H7 (cell line): ENCODE results near the gene LIN9. TPM values are rescaled to one million over a fixed set of nuclear protein-coding genes. Genes with fewer than 3 reads are reported as not detected.
A peak's percentile ranks its signal among the peaks of the same experiment; 100 is the strongest.

Experiments
- DNase-seq: peaks from one replicate; pipeline ENCODE4 v3.0.0; 2012
- H3K27me3 ChIP-seq: 2 replicates; pipeline ENCODE4 v1.6.0; 2011; ENCODE audit warnings: mild to moderate bottlenecking, low read length; ENCODE audit not compliant: control insufficient read depth, insufficient read depth
- H3K36me3 ChIP-seq: replicated peaks from 2 replicates; pipeline ENCODE4 v1.5.1; 2011; ENCODE audit warnings: low read length; ENCODE audit not compliant: control insufficient read depth, insufficient read depth
- H3K4me3 ChIP-seq: 2 replicates; pipeline ENCODE4 v1.5.1; 2011; ENCODE audit warnings: low read depth, mild to moderate bottlenecking, control low read depth, low read length, moderate library complexity; ENCODE audit not compliant: insufficient read depth
- total RNA-seq: library from RNA; depleted of rRNA; stranded (reverse); fragments of >200 nt; shearing (Covaris generic); gene quantifications from 2 replicates; pipeline ENCODE4 v1.2.3, GENCODE V29; 2014

LIN9 gene
- total RNA-seq, 1 experiment from 2014 or later, result 19.9 TPM

DNA sequence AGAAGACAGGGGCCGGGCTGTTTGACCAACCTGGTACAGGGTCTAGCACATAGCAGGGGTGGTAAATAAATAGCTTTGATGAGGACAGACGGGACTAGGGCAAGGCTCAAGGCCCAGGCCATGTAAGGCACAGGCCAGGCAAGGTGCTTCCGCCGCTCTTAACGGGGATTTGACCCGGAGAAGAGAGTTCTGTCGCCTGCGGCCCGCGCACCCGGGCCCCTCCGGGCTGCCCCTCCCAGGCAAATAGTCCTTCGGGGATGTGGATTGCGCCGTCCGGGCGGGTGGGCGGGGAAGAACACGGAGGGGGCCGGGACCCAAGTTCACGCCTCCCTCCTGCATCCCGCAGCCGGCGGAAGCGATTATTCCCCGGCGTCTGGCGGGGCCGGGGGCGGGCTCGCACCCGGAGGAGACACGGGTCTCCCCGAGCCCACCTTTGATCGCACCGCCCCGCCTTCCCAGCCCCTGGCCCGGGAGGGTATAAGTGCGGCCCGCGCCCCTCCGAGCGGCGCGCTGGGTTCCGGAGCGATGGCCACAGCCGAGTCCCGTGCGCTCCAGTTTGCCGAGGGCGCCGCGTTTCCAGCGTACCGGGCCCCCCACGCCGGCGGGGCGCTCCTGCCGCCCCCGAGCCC, 85.7 kb downstream of the LIN9 start, which contains the start of gene MIXL1:
MIXL1 (plus strand) TSS at position 508 of the 629 bp plus-strand sequence; CDS start at position 526, 18 bp downstream.
- H3K27me3 ChIP-seq, result peaks cover 5% of the 10 kb centered on the region
- peak; percentile 89 for DNase-seq
- H3K4me3 ChIP-seq, result peak within 1 kb of the TSS; percentile 88
- no peaks in the 10 kb centered on the region for H3K36me3 ChIP-seq

DNA sequence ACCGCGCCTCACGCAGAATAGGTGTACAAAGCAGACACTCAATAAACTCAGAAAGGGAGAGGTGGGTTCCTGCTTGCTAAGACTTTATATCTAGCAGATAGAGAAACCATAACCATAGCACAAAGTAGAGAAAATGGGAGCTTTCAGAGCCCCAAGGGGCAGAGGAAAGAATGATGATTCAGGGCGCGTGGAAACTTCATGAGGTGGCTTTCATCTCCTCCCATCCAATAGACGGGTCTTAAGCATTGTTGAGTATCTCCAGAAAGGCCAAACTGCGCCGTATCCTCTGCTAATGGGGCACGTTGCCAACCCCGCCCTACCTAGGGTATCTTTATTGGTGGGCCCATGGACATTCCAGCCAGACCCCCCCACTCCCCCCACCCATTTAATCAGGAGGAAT, 86.3 kb downstream of the LIN9 start:
- H3K4me3 ChIP-seq, result no peak overlapping the region
- peaks cover 5% of the 10 kb centered on the region for H3K27me3 ChIP-seq
- no peaks in the 10 kb centered on the region for H3K36me3 ChIP-seq
- DNase-seq, result no peak

DNA sequence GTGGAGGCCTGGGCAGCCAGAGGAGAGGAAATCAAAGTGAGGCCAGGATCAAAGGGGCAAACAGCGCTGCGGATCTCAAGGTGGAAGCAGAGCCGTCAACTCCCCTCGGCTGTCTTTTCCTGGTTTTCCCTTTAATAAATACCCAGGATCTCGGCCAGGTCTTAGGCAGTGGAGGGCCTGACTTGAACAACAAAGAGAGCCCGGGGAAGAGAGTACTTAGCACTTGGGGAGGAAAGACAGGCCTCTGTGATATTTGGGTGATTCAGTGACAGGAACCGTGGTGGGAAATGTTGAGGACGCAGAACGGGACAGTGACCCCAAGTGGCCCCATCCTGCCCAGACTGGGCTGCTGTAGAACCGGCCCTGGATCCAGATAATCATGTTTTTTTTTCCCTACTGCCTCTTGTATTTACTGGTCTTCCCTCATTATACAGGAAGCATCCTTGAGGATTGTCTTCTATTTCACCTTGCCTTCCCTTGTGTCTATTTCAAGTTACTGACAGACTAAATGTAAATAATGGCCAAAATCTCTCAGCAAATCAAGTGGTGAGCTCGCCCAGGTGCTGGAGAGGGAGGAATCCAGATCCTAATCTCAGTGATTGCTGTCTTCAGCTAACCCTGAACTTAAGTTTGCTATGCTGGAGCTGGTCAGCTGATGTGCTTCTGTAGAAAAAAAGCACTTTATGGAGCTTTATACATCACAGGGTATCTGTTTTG, 88.3 kb downstream of the LIN9 start:
- Histone ChIP-seq H3K4me3 (no peak overlapping the region), H3K27me3 (peaks cover 5% of the 10 kb centered on the region), H3K36me3 (no peaks in the 10 kb centered on the region)
- DNase-seq, result peak; percentile 52

DNA sequence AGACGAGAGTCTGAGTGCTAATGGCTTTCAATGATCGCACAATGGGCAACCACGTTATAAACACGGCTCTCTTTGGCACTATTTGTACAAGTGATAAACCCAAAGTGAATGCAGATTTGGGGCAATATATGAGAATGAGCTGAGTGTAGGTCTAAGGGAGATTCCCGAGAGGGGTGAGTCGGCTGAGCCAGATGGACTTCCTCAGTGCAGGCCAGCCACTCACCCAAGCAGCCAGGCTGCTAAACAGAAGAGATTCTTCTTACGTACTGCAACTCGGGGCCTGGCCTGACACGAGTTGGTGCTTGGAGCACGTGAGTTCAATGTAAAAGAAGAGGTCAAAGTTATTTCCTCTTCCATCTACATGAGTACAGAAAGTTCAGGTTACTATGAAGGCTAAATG, 91.7 kb downstream of the LIN9 start:
- H3K4me3 ChIP-seq, result no peak overlapping the region
- H3K36me3 ChIP-seq, result no peaks in the 10 kb centered on the region
- no peak for DNase-seq
- peaks cover under 1% of the 10 kb centered on the region; the same call in 1 of the 2 replicates for H3K27me3 ChIP-seq

DNA sequence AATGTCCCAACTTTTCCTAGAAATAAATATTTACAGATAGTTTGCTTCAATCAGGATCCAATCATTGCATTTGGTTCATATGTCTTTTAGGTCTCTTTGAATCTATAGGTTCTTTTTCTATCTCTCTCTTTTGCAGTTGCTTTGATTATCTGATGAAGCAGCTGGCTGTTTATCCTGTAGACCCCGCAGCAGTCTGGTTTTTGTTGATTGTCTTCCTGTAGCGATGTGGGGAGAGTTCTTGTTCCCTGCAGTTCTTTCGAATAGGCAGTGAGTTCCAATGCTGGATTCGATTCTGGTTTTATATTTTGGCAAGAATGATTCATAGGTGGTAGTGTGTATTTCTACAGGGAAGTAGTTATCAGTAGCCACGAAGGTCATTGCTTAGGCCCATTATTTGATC, 92.9 kb downstream of the LIN9 start:
- DNase-seq, result no peak
- no peaks in the 10 kb centered on the region for H3K36me3 ChIP-seq
- H3K4me3 ChIP-seq, result no peak overlapping the region
- no peaks in the 10 kb centered on the region for H3K27me3 ChIP-seq

DNA sequence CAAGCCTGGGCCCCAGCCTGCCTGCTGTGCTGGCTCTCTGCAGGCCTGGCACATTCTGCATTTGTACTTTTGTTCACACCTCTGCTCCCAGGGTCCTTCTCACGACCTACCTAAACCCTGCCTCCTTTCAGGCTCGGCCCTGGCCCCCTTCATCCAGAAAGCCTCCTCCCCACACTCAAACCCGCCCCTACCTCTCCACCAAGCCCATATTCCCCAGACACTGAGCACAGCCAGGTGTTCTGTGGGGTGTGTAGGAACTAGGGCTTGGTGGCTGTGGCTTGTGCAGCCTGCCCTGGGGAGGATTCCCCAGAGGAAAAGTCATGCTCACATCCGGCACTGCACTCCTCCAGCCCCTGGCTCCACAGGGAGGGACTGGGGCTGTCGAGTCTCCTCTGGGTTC, 93.7 kb downstream of the LIN9 start:
- H3K27me3 ChIP-seq, result no peaks in the 10 kb centered on the region
- no peak overlapping the region for H3K4me3 ChIP-seq
- DNase-seq, result peak; percentile 39
- H3K36me3 ChIP-seq, result no peaks in the 10 kb centered on the region

DNA sequence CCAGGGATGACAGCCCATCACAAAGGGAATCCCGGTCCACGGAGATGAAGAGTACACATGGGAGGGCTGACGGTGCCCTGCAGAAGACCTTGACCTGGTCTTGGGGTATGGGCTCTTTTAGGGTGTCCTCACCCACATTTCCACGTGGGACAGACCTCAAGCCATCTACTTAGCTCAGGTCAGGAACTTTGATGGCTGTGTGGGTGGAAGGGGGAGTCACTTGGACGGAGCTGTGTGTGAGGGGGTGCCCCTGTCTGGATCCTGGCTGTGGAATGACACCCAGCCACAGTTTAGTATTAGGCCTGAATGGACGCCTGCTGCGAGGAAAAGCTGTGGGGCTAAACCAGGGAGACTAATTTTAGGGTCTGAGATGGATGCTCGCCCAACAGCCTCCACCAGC, 96.4 kb downstream of the LIN9 start:
- no peaks in the 10 kb centered on the region; the same call in 1 of the 2 replicates for H3K27me3 ChIP-seq
- no peaks in the 10 kb centered on the region for H3K36me3 ChIP-seq
- no peak for DNase-seq
- H3K4me3 ChIP-seq, result no peak overlapping the region

DNA sequence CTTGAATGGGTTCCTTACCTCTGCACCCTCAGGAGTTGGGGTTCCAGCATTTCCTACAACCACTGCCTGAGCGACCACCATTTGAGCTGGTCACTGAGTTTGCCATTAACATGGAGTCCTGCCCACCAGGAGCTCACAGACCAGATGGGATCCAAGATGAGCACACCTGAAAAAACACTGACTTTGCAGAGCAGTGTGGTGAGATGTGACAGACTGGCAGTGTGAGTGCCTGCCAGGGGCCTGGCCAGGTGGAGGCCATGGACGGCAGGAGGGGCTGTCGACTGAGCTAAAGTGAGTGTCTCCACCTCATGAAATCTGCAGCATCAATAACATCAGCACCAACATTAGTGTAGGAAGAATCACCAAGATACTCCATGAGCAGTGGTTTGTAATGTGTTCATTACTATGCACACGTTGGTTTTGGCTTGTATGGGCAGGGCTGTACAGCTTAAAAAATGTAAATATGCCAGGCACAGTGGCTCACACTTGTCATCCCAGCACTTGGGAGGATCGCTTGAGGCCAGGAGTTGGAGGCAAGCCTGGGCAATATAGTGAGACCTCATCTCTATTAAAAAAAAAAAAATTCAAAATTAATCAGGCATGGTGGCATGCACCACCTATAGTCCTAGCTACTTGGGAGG, 97.7 kb downstream of the LIN9 start:
- Histone ChIP-seq H3K27me3 (no peaks in the 10 kb centered on the region; the same call in 1 of the 2 replicates), H3K36me3 (no peaks in the 10 kb centered on the region), H3K4me3 (no peak overlapping the region)
- DNase-seq, result no peak

DNA sequence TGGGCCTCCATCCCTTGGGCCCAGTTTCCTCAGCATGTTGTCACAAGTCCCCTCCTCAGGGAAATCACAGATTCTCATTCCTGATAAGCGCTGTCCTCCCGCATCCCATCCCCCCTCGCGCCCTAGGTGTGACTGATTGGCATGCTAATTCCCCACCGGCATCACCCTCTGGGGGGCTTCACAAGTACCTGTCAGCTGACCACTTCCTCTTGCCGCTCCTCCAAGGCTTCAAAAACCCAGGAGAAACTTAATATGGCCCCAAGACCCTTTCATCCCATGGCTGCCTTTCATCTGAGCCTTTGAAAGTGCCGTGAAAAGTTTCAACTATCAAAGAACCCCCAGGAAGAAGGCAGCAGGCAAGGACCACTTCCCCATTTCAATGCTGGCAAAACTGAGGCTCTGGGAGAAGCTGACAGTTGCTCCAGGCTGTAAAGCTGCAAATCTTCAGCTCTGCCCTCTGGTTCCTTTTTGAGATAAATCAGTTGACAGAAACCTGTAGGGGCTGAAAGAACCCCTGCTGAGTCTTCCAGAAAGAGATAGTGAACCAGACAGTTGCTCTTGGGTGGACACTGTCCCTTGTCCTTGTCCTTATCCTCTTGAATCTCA, 98.3 kb downstream of the LIN9 start:
- peak; percentile 70 for DNase-seq
- H3K36me3 ChIP-seq, result no peaks in the 10 kb centered on the region
- H3K27me3 ChIP-seq, result no peaks in the 10 kb centered on the region; the same call in 1 of the 2 replicates
- H3K4me3 ChIP-seq, result no peak overlapping the region

DNA sequence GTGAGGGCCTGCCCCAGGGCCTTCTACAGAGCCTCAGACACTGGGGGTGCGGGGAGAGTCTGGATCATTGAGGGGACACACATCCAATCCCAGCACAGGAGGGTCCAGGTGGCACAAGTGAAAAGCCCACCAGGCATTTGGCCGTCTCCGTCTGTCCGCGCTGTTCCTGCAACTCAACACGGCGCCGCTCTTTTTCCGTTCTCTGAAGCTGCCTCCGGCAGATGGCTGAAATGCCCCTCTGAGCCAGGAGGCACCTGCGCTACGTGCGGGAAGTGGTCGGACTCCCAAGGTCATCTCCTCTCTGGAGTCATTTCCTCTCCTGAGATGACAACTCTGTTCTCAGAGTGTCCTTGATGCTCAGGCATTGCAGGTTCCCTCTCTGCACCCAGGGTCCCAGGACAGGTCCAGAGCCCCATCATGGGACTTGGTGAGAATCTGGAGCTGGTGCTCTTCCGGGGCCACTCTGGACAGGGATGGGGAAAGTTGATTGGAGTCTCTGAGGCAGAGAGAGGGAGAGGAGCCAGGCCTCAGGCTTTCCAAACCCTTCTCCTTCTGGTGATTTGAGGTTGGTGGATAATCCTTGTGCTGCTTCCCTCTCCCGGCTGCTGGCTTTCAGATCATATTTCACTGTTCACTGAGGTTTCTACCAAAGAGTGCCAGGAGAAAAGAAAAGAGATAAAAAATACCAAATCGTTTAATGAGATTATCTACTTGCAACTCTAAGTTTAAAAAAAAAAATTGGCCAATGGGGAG, 99.5 kb downstream of the LIN9 start:
- H3K36me3 ChIP-seq, result no peaks in the 10 kb centered on the region
- no peaks in the 10 kb centered on the region; the same call in 1 of the 2 replicates for H3K27me3 ChIP-seq
- H3K4me3 ChIP-seq, result no peak overlapping the region
- no peak for DNase-seq

DNA sequence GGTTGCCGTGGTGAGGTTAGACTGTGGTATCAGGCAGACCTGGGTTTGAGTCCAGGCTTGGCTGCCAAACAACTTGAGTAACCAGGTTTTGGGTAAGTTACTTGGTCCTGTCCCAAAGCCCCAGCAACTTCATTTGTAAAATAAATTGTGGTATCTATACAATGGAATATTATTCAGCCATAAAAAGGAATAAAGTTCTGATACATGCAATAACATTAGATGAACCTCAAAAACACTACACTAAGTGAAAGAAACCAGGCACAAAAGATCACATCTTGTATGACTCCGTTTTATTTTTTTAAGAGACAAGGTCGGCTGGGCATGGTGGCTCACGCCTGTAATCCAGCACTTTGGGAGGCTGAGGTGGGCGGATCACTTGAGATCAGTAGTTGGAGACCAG, 101.9 kb downstream of the LIN9 start:
- Histone ChIP-seq H3K36me3 (no peaks in the 10 kb centered on the region), H3K27me3 (no peaks in the 10 kb centered on the region; the same call in 1 of the 2 replicates), H3K4me3 (no peak overlapping the region)
- no peak for DNase-seq

DNA sequence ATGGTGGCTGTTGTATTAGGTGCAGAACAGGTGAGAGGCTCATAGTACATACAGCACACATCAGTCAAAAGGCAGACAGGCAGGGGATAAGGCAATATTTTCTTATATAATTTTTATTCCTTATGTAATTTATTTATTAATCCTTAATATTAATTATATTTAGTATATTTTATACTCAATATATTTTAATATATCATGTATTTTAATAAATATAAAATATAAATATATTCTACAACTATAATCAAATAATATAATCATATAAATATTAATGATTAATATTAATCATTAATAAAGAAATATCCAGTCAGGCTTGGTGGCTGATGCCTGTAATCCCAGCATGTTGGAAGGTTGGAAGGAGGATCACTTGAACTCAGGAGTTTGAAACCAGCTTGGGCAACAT, 104.8 kb downstream of the LIN9 start:
- Histone ChIP-seq H3K27me3 (no peaks in the 10 kb centered on the region; the same call in 1 of the 2 replicates), H3K4me3 (no peak overlapping the region), H3K36me3 (no peaks in the 10 kb centered on the region)
- no peak for DNase-seq

DNA sequence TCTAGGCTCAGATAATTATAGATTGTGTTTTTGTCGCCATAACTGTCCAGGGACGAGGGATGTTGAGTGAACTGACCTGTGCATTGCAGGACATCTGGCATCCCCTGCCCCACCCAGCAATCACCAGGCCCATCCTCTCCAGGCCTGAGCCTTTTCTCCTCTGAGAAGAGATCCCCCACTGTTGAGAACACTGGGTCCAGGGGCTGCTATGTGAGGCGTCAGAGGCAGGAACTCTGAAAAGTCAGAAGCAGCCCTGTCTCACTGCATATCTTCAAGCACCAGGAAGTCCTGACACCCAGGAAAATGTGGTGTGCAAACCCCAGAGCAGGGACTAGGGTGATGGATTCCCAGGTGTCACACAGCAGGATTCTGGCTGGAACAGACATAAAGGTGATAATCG, 105.3 kb downstream of the LIN9 start:
- no peak for DNase-seq
- H3K4me3 ChIP-seq, result no peak overlapping the region
- no peaks in the 10 kb centered on the region; the same call in 1 of the 2 replicates for H3K27me3 ChIP-seq
- no peaks in the 10 kb centered on the region for H3K36me3 ChIP-seq

DNA sequence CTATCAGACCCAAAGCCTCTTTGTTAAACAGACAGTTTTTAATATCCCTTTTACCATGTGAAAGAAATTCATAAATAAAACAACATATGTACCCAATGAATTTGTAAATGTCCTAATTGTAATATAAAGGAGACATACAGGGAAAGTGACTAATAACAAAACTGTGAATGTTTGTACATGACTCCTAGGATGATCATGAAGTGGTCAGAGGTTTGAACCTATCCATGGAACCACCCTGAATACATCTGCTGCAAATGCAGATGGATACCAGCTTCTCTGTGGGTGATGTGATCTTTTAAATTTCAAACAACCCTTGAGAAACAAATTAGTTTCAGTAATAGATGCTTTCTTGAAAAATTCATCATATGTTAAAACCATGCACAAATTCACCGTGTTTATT, 105.7 kb downstream of the LIN9 start:
- Histone ChIP-seq H3K27me3 (no peaks in the 10 kb centered on the region), H3K4me3 (no peak overlapping the region)
- DNase-seq, result no peak

More for the DNA sequence above, 105.7 kb downstream of the LIN9 start:
- no peaks in the 10 kb centered on the region for H3K36me3 ChIP-seq
